Measurements from ENCODE around the gene KIF26B.
"Not testable (repeated sequence)": the region's sequence is repeated elsewhere in the genome, so short reads cannot be mapped to it uniquely, and the experiment has no call there.

KIF26B gene

GRCh38 chr1:245380790-245381535 is 226.2 kb downstream of the KIF26B start:
- no peak for DNase-seq

- DNase-seq, result no peak
Observed at GRCh38 chr1:245382981-245383380, 228.2 kb downstream of the KIF26B start.

GRCh38 chr1:245383396-245384330 is 228.9 kb downstream of the KIF26B start:
- DNase-seq, result no peak

- DNase-seq, result no peak
Observed at GRCh38 chr1:245386297-245386971, 231.6 kb downstream of the KIF26B start.

GRCh38 chr1:245388687-245389086 is 233.9 kb downstream of the KIF26B start:
- DNase-seq, result no peak

GRCh38 chr1:245389873-245390272 is 235.1 kb downstream of the KIF26B start:
- no peak for DNase-seq

- DNase-seq, result no peak
Observed at GRCh38 chr1:245390975-245391374, 236.2 kb downstream of the KIF26B start.

GRCh38 chr1:245393694-245394093 is 238.9 kb downstream of the KIF26B start:
- no peak for DNase-seq

GRCh38 chr1:245395680-245396079 is 240.9 kb downstream of the KIF26B start:
- no peak for DNase-seq

GRCh38 chr1:245396615-245397014 is 241.8 kb downstream of the KIF26B start:
- no peak for DNase-seq

GRCh38 chr1:245397771-245398170 is 243.0 kb downstream of the KIF26B start:
- DNase-seq, result no peak

GRCh38 chr1:245398180-245398579 is 243.4 kb downstream of the KIF26B start:
- no peak for DNase-seq

- no peak for DNase-seq
Observed at GRCh38 chr1:245401881-245402587, 247.2 kb downstream of the KIF26B start.

GRCh38 chr1:245402998-245403397 is 248.2 kb downstream of the KIF26B start:
- DNase-seq, result not testable (repeated sequence)

GRCh38 chr1:245404527-245404926 is 249.7 kb downstream of the KIF26B start:
- DNase-seq, result no peak

GRCh38 chr1:245404952-245405351 is 250.2 kb downstream of the KIF26B start:
- no peak for DNase-seq

GRCh38 chr1:245406426-245406825 is 251.6 kb downstream of the KIF26B start:
- DNase-seq, result no peak

GRCh38 chr1:245407983-245408382 is 253.2 kb downstream of the KIF26B start:
- DNase-seq, result no peak

GRCh38 chr1:245409341-245410195 is 254.8 kb downstream of the KIF26B start:
- DNase-seq, result no peak

Data from nucleus accumbens (tissue), 56 donors.